Right lung (tissue), 5 donors: ENCODE results near the gene ALKBH1. TPM values are rescaled to one million over a fixed set of nuclear protein-coding genes. Genes with fewer than 3 reads are reported as not detected.

Experiments used
- DNase-seq, 2 donors: peaks; one replicate each; pipeline ENCODE4 v3.0.0-alpha.2; 2013
- polyA plus RNA-seq, 5 donors: library from polyadenylated mRNA; unstranded; fragments of 120-200 nt; gene quantifications; one replicate each; pipeline versions ENCODE4 v1.2.1 to v1.2.3, GENCODE V29; 2013; ENCODE audit warnings: inconsistent platforms in 1 of 5, low replicate concordance in 1 of 5; ENCODE audit not compliant: insufficient read length in 5 of 5, insufficient read depth in 1 of 5

The ALKBH1 gene
- polyA plus RNA-seq, 5 donors: 13.1 to 18.2 (median 15.6) TPM

DNA sequence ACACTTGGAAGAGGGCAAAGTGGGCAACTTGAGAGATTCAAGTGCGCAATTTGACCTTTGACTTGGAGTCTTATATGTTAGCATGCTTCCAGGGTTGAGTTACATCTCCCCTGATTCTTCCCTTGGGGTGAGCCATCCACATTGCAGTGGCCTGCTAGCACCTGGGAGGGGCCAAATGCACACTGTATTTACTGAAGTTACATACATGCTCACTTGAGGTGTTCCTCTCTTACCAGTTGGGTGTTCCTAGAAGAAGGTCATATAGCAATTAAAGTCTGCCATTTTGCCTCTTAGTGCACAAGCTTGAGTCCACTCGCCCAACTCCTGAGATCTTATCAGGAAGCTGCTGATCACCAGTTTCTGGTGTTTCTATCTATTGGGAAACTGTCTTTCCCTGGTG, 77.7 kb downstream of the ALKBH1 start:
- no peak for DNase-seq

DNA sequence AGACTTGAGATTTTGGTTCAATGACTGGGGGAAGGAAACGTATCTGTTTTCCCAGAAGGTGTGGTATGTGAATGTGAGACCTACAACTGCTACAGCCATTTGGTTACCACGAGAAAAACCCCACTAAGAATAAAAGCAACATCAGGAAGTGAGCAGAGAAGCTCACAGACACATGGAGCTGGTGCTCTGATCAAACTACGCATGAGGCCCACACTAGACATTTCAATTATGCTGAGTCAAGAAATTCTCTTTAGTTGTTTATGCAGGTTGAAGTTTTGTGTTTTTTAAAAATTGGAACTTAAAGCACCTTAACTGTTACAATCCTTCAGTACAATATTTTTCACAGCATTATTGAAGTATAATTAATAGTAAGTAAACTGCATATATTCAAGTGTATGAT, 82.5 kb downstream of the ALKBH1 start:
- no peak for DNase-seq

DNA sequence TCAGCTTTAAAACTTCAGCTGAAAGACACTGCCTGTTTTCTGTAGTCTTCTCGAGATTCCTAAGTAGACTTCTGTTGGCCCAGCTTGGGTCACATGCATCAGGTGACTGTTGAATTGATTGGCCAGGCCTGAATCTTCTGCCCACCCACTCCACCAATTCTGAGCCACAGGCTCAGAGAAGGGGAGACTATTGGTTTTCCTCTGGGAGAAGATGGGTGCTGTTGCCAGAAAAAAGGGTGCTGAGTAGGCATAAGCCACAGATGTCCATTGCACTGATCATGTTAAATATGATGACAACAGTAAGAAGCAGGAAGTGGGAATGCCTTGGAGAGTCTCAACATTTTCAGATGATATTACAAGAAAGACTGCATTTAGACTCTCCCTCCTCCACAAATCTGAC, 84.6 kb downstream of the ALKBH1 start:
- no peak for DNase-seq

Other genes with a start within 250 kb of the ALKBH1 start
- 100 to 1,000 TPM; 162 to 221 (median 174) TPM for gene AHSA1, start 249.9 kb downstream of the ALKBH1 start, polyA plus RNA-seq
- gene ISM2, start 209.2 kb downstream of the ALKBH1 start, polyA plus RNA-seq: not detected
- 10 to 100 TPM; 22.7 to 37.2 (median 34.9) TPM for gene SPTLC2, start 91.4 kb downstream of the ALKBH1 start, polyA plus RNA-seq
- 10 to 100 TPM; 68.1 to 78.6 (median 73.7) TPM for gene SLIRP, start 80 bp upstream of the ALKBH1 start, polyA plus RNA-seq
- 10 to 100 TPM; 75.6 to 95.0 (median 89.4) TPM for gene SNW1, start 53.1 kb upstream of the ALKBH1 start, polyA plus RNA-seq
- 1 to 10 TPM; 4.9 to 6.9 (median 6.8) TPM for gene ADCK1, start 92.1 kb upstream of the ALKBH1 start, polyA plus RNA-seq